Heart left ventricle (tissue), 16 donors: ENCODE data around the gene HDGFL2. TPM values are rescaled to one million over a fixed set of nuclear protein-coding genes. Genes with fewer than 3 reads are reported as not detected.

Experiments used
- ATAC-seq, 4 donors: fragments of 200-7000 bp; cut with Tn5 transposase; one replicate each; pipeline ENCODE4 v1.9.1; 2020 to 2022; ENCODE audit warnings: moderate library complexity in 4 of 4, mild to moderate bottlenecking in 3 of 4, moderate number of reproducible peaks in 1 of 4
- DNase-seq, 5 donors: peaks; one replicate each; pipeline ENCODE4 v3.0.0-alpha.2; 2020
- H3K27ac ChIP-seq, 12 donors: fragments of 200-600 bp; sonication (generic) in 4 of 12; one replicate each; pipeline versions ENCODE4 v1.5.0 to v1.8.0; 2016 to 2022; ENCODE audit warnings: mild to moderate bottlenecking in 2 of 12
- H3K27me3 ChIP-seq, 9 donors: fragments of 200-600 bp; sonication (generic) in 2 of 9; one replicate each; pipeline versions ENCODE4 v1.5.1 to v1.8.0; 2016 to 2022; ENCODE audit warnings: mild to moderate bottlenecking in 3 of 9
- H3K36me3 ChIP-seq, 9 donors: fragments of 200-600 bp; sonication (generic) in 2 of 9; one replicate each; pipeline versions ENCODE4 v1.5.0 to v1.8.0; 2018 to 2022; ENCODE audit warnings: mild to moderate bottlenecking in 2 of 9
- H3K4me1 ChIP-seq, 12 donors: fragments of 200-600 bp; sonication (generic) in 4 of 12; one replicate each; pipeline versions ENCODE4 v1.5.0 to v1.8.0; 2016 to 2022; ENCODE audit warnings: mild to moderate bottlenecking in 3 of 12
- H3K4me3 ChIP-seq, 12 donors: fragments of 200-600 bp; sonication (generic) in 4 of 12; one replicate each; pipeline versions ENCODE4 v1.5.0 to v1.8.0; 2017 to 2022; ENCODE audit warnings: mild to moderate bottlenecking in 9 of 12, moderate library complexity in 4 of 12
- H3K9me3 ChIP-seq, 12 donors: fragments of 200-600 bp; sonication (generic) in 4 of 12; one replicate each; pipeline versions ENCODE4 v1.5.0 to v1.8.0; 2016 to 2022; ENCODE audit warnings: mild to moderate bottlenecking in 1 of 12
- POLR2A ChIP-seq, 2 donors: fragments of 450-650 bp; IDR thresholded peaks; one replicate each; pipeline ENCODE4 v1.6.1; 2017; ENCODE audit warnings: antibody characterized with exemption in 2 of 2, mild to moderate bottlenecking in 2 of 2, moderate library complexity in 2 of 2
- WGBS, 4 donors: extraction: QIAGEN DNeasy Blood & Tissue Kit in 2 of 4; methylation state at CpG; one replicate each; pipeline versions ENCODE4 v1.1.5 to v1.1.7; 2013 to 2018; 5-methylcytosine and 5-hydroxymethylcytosine counted together
- intact Hi-C, 10 donors: fragments of 100-400 bp; cut with DNase I; formaldehyde crosslinking; loops; one replicate each; pipeline versions ENCODE4 v1.11.1 to v1.14.2; 2022
- polyA plus RNA-seq, 2 donors: library from polyadenylated mRNA; stranded (reverse); fragments of 200-250 nt; gene quantifications; one replicate each; pipeline ENCODE4 v1.2.3, GENCODE V29; 2013
- total RNA-seq, 9 donors: library from RNA; depleted of rRNA in 2 of 9; stranded (reverse); fragments of >200 nt in 2 of 9; fragmentation: NEBNext Ultra II Directional in 3 of 9; extraction: Animal tissue kit (Norgen Biotek cat#: 25700) in 3 of 9; gene quantifications; one replicate each; pipeline versions ENCODE4 v1.1.0 to v1.2.4, GENCODE V29; 2016 to 2023
- TF ChIP-seq, protein P1 (sequence below), 12 donors: fragments of 200-600 bp; sonication (generic) in 4 of 12; IDR thresholded peaks; one replicate each; pipeline versions ENCODE4 v1.5.0 to v1.8.0; 2018 to 2022; ENCODE audit warnings: antibody characterized with exemption in 12 of 12, mild to moderate bottlenecking in 5 of 12
- donor health status: ischemic (EF 13 %, LVEDD 7.1; RV severe dilation, severe dysfunction).
- donor health status: healthy with polysubstance abuse.
- donor health status: DM: no; HTN: yes; CAD: no.
- donor health status: DM: no; HTN: no; CAD: no.
- donor health status: ischemic (EF 25% LVEDD 6.9; RV normal size, moderate dysfunction).
- donor health status: ischemic (EF 25% LVEDD 5.7; RV mildly dilated, moderate dysfunction).
- donor health status: healthy.
- donor health status: DM: yes; HTN: yes; CAD: no.
- donor health status: ischemic (EF 35%, LVEDD 5.7; RV mildly dilated, moderate dysfunction).
- donor health status: nonischemic (EF 11% LVEDD 7.7; RV severe dilation, severe dysfunction).
- donor health status: DM: yes; HTN: yes; CAD: no.
- donor health status: PGD.
- donor health status: ischemic (EF 29% LVEDD 5.4; RV normal size, mild dysfunction).
- donor health status: nonischemic (EF 23%, LVEDD 6.1; RV moderate dilation, normal function).

The HDGFL2 gene
- total and polyA plus RNA-seq, 11 donors = 20.8 to 235 (median 30.7) TPM

DNA sequence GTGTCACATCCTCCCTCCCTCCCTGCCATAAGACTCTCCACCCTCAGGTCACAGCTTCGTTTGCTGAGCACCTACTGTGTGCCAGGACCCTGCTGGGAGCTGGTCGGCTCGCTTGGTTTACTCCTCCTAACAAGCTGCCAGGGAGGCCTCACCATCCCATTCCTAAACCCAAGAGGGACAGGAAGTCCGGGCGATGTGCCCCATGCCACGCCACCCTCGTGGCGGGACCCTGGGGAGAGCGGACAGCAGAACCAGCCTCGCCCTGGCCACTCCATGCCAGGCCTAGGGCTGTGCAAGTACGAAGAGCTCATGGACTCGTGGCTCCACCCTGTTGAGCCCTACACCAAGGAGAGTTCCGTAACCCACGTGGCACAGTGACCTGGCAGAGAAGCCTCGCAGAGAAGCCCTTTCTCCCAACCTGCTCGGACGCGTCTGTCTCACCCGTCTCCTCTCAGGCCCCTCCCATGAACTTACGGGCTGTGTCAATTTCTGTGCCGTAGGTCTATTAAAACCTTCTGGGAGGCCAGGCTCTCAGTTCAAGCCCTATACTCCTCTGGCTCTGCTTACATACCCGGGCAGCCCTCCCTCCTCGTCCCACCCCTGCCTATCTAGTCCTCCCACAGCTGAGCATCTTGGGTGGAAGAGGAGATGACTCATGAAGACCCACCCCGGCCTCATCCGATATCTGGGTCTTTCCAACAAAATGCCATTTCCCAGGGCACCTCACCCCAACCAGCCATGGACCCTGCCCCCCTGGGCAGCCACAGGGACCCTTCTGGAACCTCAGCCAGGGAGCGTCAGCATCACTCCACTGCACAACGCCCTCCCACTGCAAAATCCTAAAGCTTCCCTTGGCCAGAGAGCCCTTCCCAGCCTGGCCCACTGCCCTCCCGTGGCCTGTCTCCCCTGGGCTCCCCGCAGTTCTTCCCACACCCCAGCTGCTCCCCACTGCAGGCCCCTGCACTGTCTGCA is 17.1 kb upstream of the HDGFL2 start:
- no peaks in the 10 kb centered on the region for H3K27me3 ChIP-seq
- H3K27ac ChIP-seq = peak overlapping the region in 11 of 12 donors; percentile 8 to 96 (median 63)
- TF ChIP-seq, protein P1, sequence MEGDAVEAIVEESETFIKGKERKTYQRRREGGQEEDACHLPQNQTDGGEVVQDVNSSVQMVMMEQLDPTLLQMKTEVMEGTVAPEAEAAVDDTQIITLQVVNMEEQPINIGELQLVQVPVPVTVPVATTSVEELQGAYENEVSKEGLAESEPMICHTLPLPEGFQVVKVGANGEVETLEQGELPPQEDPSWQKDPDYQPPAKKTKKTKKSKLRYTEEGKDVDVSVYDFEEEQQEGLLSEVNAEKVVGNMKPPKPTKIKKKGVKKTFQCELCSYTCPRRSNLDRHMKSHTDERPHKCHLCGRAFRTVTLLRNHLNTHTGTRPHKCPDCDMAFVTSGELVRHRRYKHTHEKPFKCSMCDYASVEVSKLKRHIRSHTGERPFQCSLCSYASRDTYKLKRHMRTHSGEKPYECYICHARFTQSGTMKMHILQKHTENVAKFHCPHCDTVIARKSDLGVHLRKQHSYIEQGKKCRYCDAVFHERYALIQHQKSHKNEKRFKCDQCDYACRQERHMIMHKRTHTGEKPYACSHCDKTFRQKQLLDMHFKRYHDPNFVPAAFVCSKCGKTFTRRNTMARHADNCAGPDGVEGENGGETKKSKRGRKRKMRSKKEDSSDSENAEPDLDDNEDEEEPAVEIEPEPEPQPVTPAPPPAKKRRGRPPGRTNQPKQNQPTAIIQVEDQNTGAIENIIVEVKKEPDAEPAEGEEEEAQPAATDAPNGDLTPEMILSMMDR (IDR thresholded peaks at IDR 0.05) = no peak
- TF ChIP-seq POLR2A (IDR thresholded peaks at IDR 0.05) = no peak
- H3K36me3 ChIP-seq = peaks cover 0 to 50% (median 40%) of the 10 kb centered on the region in 9 donors
- H3K9me3 ChIP-seq = no peaks in the 10 kb centered on the region
- 55 to 68% (median 64%) methylated on average over 22 to 29 of the region's 29 CpGs for WGBS, 4 donors
- H3K4me1 ChIP-seq = peaks cover 0 to 33% (median 20%) of the 10 kb centered on the region in 12 donors
- intact Hi-C loops = loop anchor here in 2 of 10 donors (5.0 to 10.0 kb wide), 2 partner anchors 50 to 512 kb away; partner anchors contain the start of genes CHAF1A (in 1 of the 2), KDM4B (in 1 of the 2) and SH3GL1 (in 1 of the 2)
- DNase-seq = peak in 1 of 5 donors; percentile 46
- H3K4me3 ChIP-seq = peak overlapping the region in 4 of 12 donors; percentile 3 to 28 (median 22)
- ATAC-seq = peak in 2 of 4 donors; percentile 2

DNA sequence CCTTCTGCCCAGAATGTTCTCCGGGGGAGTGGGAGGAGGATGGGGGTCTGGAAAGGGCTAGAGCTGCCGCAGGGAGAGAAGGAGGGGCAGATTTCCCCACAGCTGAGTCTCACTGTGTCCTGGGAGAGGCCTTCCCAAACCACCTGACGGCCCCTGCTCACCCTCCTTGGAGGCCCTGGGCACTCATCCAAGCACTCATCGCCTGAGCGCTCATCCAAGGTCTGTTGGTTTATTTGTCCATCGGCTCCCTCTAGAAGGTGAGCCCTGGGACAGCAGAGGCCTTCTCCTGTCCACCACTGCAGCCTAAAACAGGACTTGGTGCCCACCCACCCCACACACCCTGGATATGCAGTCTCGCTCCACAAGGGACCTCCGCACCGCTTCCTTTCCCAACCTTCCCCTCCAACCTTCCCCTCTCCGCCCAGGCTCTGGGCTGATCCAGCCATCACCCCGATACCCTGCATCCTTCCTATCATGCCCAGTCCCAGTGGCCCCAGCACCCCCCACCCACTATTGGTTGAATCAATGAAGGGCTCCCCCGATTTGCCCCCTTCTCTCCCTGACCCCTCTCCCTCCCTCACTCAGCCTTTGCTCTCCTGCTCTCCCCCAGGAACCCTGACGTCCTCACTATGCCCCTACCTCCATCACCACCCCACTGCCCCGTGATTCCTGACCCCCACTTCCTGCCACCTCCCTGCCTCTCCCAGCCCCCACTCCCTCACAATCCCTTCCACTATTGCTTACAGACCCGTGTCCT is 16.2 kb upstream of the HDGFL2 start:
- H3K27ac ChIP-seq = peak overlapping the region in 11 of 12 donors; percentile 8 to 96 (median 85)
- peaks cover 0 to 33% (median 20%) of the 10 kb centered on the region in 12 donors for H3K4me1 ChIP-seq
- H3K27me3 ChIP-seq = no peaks in the 10 kb centered on the region
- intact Hi-C loops = loop anchor here in 2 of 10 donors (2.0 to 10.0 kb wide), 3 partner anchors 51 to 511 kb away; partner anchors contain the start of genes SH3GL1 (in 2 of the 2), CHAF1A (in 1 of the 2) and KDM4B (in 1 of the 2)
- WGBS, 4 donors = 35 to 43% (median 38%) methylated on average over 15 of the region's 15 CpGs
- no peaks in the 10 kb centered on the region for H3K9me3 ChIP-seq
- TF ChIP-seq, protein P1 (IDR thresholded peaks at IDR 0.05) = peak in 1 of 12 donors; percentile 10
- TF ChIP-seq POLR2A (IDR thresholded peaks at IDR 0.05) = no peak
- DNase-seq = peak in 4 of 5 donors; percentile 66 to 83 (median 72)
- peak in 3 of 4 donors; percentile 38 to 68 (median 58) for ATAC-seq
- H3K4me3 ChIP-seq = peak overlapping the region in 9 of 12 donors; percentile 63 to 96 (median 71)
- H3K36me3 ChIP-seq = peaks cover 0 to 41% (median 33%) of the 10 kb centered on the region in 9 donors

DNA sequence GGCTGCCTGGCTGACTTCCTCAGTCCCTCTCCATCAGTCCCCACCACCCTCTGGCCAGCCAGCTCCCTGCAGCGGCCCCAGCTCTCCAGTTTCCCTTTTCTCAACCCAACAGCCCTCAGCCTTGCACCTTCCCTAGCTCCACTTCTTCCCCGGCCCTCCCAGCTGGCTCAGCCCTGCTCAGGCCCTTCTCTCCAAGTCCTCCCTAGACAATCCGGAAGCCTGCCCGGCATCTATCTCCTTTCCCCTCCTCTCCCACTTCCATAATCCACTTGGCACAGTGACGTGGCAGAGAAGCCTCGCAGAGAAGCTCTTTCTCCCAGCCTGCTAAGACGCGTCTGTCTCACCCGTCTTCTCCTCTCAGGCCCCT is 15.6 kb upstream of the HDGFL2 start:
- TF ChIP-seq POLR2A (IDR thresholded peaks at IDR 0.05) = no peak
- TF ChIP-seq, protein P1 (IDR thresholded peaks at IDR 0.05) = no peak
- intact Hi-C loops = loop anchor here in 2 of 10 donors (2.0 to 10.0 kb wide), 3 partner anchors 52 to 511 kb away; partner anchors contain the start of genes SH3GL1 (in 2 of the 2), CHAF1A (in 1 of the 2) and KDM4B (in 1 of the 2)
- 3 to 8% (median 6%) methylated on average over 9 of the region's 9 CpGs for WGBS, 4 donors

More for the DNA sequence above, 15.6 kb upstream of the HDGFL2 start:
- H3K27me3 ChIP-seq = no peaks in the 10 kb centered on the region
- no peaks in the 10 kb centered on the region for H3K9me3 ChIP-seq
- peak in 1 of 5 donors; percentile 42 for DNase-seq
- H3K4me3 ChIP-seq = peak overlapping the region; percentile 53 to 96 (median 70)
- peak in 3 of 4 donors; percentile 4 to 30 (median 13) for ATAC-seq
- H3K36me3 ChIP-seq = peaks cover 0 to 35% (median 27%) of the 10 kb centered on the region in 9 donors
- H3K4me1 ChIP-seq = peaks cover 0 to 33% (median 20%) of the 10 kb centered on the region in 12 donors
- peak overlapping the region in 11 of 12 donors; percentile 30 to 96 (median 89) for H3K27ac ChIP-seq
